Neural cell (in vitro differentiated cells): ENCODE results near the gene CABLES2. TPM values are rescaled to one million over a fixed set of nuclear protein-coding genes. Genes with fewer than 3 reads are reported as not detected.

Experiments
- H2AFZ ChIP-seq: fragments of 200-600, 300-800 bp; sonication (generic), shearing (Covaris generic); 2 replicates; pipeline ENCODE4 v1.6.0; 2014; ENCODE audit warnings: low read depth, mild to moderate bottlenecking, antibody characterized with exemption, low read length, moderate library complexity
- H3F3A ChIP-seq: fragments of 200-600 bp; shearing (Covaris generic); 2 replicates; pipeline ENCODE4 v1.6.1; 2016; ENCODE audit warnings: mild to moderate bottlenecking, moderate library complexity, mixed read lengths, antibody characterized with exemption, low read length; ENCODE audit not compliant: insufficient read depth, poor library complexity, severe bottlenecking
- H3K27ac ChIP-seq: fragments of 200-600, 300-800 bp; sonication (generic), shearing (Covaris generic); 2 replicates; pipeline ENCODE4 v1.5.1; 2014; ENCODE audit warnings: mild to moderate bottlenecking, low read length, moderate library complexity
- H3K27me3 ChIP-seq: fragments of 300-800, 200-600 bp; sonication (generic), shearing (Covaris generic); 2 replicates; pipeline ENCODE4 v1.6.0; 2014; ENCODE audit warnings: mild to moderate bottlenecking, low read depth, low read length, moderate library complexity; ENCODE audit not compliant: insufficient read depth
- H3K36me3 ChIP-seq: fragments of 300-800, 200-600 bp; sonication (generic), shearing (Covaris generic); 2 replicates; pipeline ENCODE4 v1.5.1; 2014; ENCODE audit warnings: mild to moderate bottlenecking, antibody characterized with exemption, low read length, moderate library complexity; ENCODE audit not compliant: insufficient read depth
- H3K4me2 ChIP-seq: fragments of 300-800, 200-600 bp; sonication (generic), shearing (Covaris generic); 2 replicates; pipeline ENCODE4 v1.6.0; 2014; ENCODE audit warnings: mild to moderate bottlenecking, low read length
- H3K4me3 ChIP-seq: fragments of 300-800, 200-600 bp; sonication (generic), shearing (Covaris generic); 2 replicates; pipeline ENCODE4 v1.5.1; 2014; ENCODE audit warnings: mild to moderate bottlenecking, low read length, moderate library complexity
- H3K79me2 ChIP-seq: fragments of 200-600 bp; shearing (Covaris generic); replicated peaks from 2 replicates; pipeline ENCODE4 v1.6.0; 2014; ENCODE audit warnings: mild to moderate bottlenecking, low read length, moderate library complexity; ENCODE audit not compliant: insufficient read depth
- H3K9ac ChIP-seq: fragments of 300-800, 200-600 bp; sonication (generic), shearing (Covaris generic); 2 replicates; pipeline ENCODE4 v1.6.1; 2016; ENCODE audit warnings: mild to moderate bottlenecking, low read length, mixed read lengths
- H3K9me2 ChIP-seq: fragments of 200-600 bp; shearing (Covaris generic); 2 replicates; pipeline ENCODE4 v1.6.1; 2016; ENCODE audit warnings: mild to moderate bottlenecking, low read length, mixed read lengths; ENCODE audit not compliant: insufficient read depth
- H3K9me3 ChIP-seq: fragments of 200-600, 300-800 bp; sonication (generic), shearing (Covaris generic); 2 replicates; pipeline ENCODE4 v1.6.1; 2016; ENCODE audit warnings: mild to moderate bottlenecking, mixed run types, low read length, moderate library complexity, mixed read lengths
- H4K20me1 ChIP-seq: fragments of 200-600 bp; shearing (Covaris generic); 2 replicates; pipeline ENCODE4 v1.6.1; 2016; ENCODE audit warnings: mild to moderate bottlenecking, mixed run types; ENCODE audit not compliant: insufficient read depth
- CTCF ChIP-seq: fragments of 450-650 bp; IDR thresholded peaks from 2 replicates; pipeline ENCODE4 v1.5.1; 2014; ENCODE audit warnings: antibody characterized with exemption, mild to moderate bottlenecking, moderate library complexity; ENCODE audit not compliant: poor library complexity, severe bottlenecking
- EP300 ChIP-seq: fragments of 450-650 bp; conservative IDR thresholded peaks from 2 replicates; pipeline ENCODE4 v1.6.1; 2014; ENCODE audit warnings: antibody characterized with exemption, mild to moderate bottlenecking, moderate library complexity; ENCODE audit not compliant: poor library complexity, severe bottlenecking
- EZH2 ChIP-seq: fragments of 200-600, 300-800 bp; shearing (Covaris generic), sonication (generic); IDR thresholded peaks from 2 replicates; pipeline ENCODE4 v1.6.1; 2014; ENCODE audit warnings: antibody characterized with exemption, low read length, borderline replicate concordance, mild to moderate bottlenecking; ENCODE audit not compliant: insufficient read depth, poor library complexity, severe bottlenecking
- MXI1 ChIP-seq: fragments of 450-650 bp; conservative IDR thresholded peaks from 2 replicates; pipeline ENCODE4 v1.6.1; 2014; ENCODE audit warnings: antibody characterized with exemption, mild to moderate bottlenecking; ENCODE audit not compliant: poor library complexity, severe bottlenecking
- POLR2AphosphoS5 ChIP-seq: IDR thresholded peaks from 2 replicates; pipeline ENCODE4 v1.6.1; 2012
- RAD21 ChIP-seq: fragments of 450-650 bp; conservative IDR thresholded peaks from 2 replicates; pipeline ENCODE4 v1.6.1; 2014; ENCODE audit warnings: antibody characterized with exemption, mild to moderate bottlenecking, moderate library complexity
- REST ChIP-seq: IDR thresholded peaks from 2 replicates; pipeline ENCODE4 v1.6.1; 2012; ENCODE audit warnings: borderline replicate concordance
- SMC3 ChIP-seq: fragments of 450-650 bp; conservative IDR thresholded peaks from 2 replicates; pipeline ENCODE4 v1.6.1; 2014; ENCODE audit warnings: antibody characterized with exemption, mild to moderate bottlenecking, moderate library complexity; ENCODE audit not compliant: poor library complexity
- TAF1 ChIP-seq: IDR thresholded peaks from 2 replicates; pipeline ENCODE4 v1.6.1; 2012; ENCODE audit warnings: low read depth
- polyA plus RNA-seq: library from polyadenylated mRNA; depleted of rRNA; stranded (reverse); fragments of >200 nt; gene quantifications from 2 replicates; pipeline ENCODE4 v1.2.3, GENCODE V29; 2014

Gene CABLES2
- polyA plus RNA-seq, 1 donor from 2014 or later = 8.3 TPM

GRCh38 chr20:62396367-62397239, 10.5 kb downstream of the CABLES2 start:
- no peaks in the 10 kb centered on the region for H3K79me2 ChIP-seq
- no peaks in the 10 kb centered on the region for H3K27me3 ChIP-seq
- H3K9me3 ChIP-seq = no peaks in the 10 kb centered on the region
- TF ChIP-seq SMC3 (no peak), EP300 (no peak), POLR2AphosphoS5 (no peak), MXI1 (no peak), TAF1 (no peak), CTCF (no peak), EZH2 (no peak), RAD21 (no peak), REST (no peak)
- H3K9me2 ChIP-seq = no peaks in the 10 kb centered on the region
- H4K20me1 ChIP-seq = no peaks in the 10 kb centered on the region
- no peaks in the 10 kb centered on the region for H3K36me3 ChIP-seq
- H3K4me2 ChIP-seq = no peak overlapping the region
- no peak overlapping the region for H3K27ac ChIP-seq
- H3F3A ChIP-seq = no peaks in the 10 kb centered on the region
- no peak overlapping the region for H3K4me3 ChIP-seq
- no peak overlapping the region for H3K9ac ChIP-seq
- no peak overlapping the region for H2AFZ ChIP-seq

GRCh38 chr20:62395311-62396242, 11.5 kb downstream of the CABLES2 start:
- H3K36me3 ChIP-seq = no peaks in the 10 kb centered on the region
- no peak overlapping the region for H3K27ac ChIP-seq
- no peaks in the 10 kb centered on the region for H4K20me1 ChIP-seq
- no peaks in the 10 kb centered on the region for H3K27me3 ChIP-seq
- no peak overlapping the region for H2AFZ ChIP-seq
- TF ChIP-seq MXI1 (no peak), EZH2 (no peak), SMC3 (no peak), POLR2AphosphoS5 (no peak), TAF1 (no peak), REST (no peak), CTCF (no peak), EP300 (no peak), RAD21 (no peak)
- H3F3A ChIP-seq = no peaks in the 10 kb centered on the region
- no peak overlapping the region for H3K9ac ChIP-seq
- H3K79me2 ChIP-seq = no peaks in the 10 kb centered on the region
- no peaks in the 10 kb centered on the region for H3K9me3 ChIP-seq
- no peak overlapping the region for H3K4me2 ChIP-seq
- H3K4me3 ChIP-seq = no peak overlapping the region
- H3K9me2 ChIP-seq = no peaks in the 10 kb centered on the region
